ENCODE data around the gene CHRNG.

Gene CHRNG

GRCh38 chr2:232539298-232540231 is at the start of gene CHRNG:
Gene CHRNG (plus strand): TSS chr2:232539692. CDS start chr2:232539748, 56 bp downstream.
- DNase-seq (ENCODE audit: insufficient read length, low spot score) (no peak), FAIRE-seq (no peak)

GRCh38 chr2:232490221-232491138 is 49.0 kb upstream of the CHRNG start:
- DNase-seq (ENCODE audit: insufficient read length, low spot score): no peak
- no peak for FAIRE-seq

- no peak for FAIRE-seq
- no peak for DNase-seq (ENCODE audit: insufficient read length, low spot score)
Observed at GRCh38 chr2:232491139-232491780, 48.2 kb upstream of the CHRNG start.

- DNase-seq (ENCODE audit: insufficient read length, low spot score): no peak
- FAIRE-seq: no peak
Observed at GRCh38 chr2:232492236-232492848, 47.1 kb upstream of the CHRNG start.

GRCh38 chr2:232492963-232493700 is 46.4 kb upstream of the CHRNG start:
- FAIRE-seq (no peak), DNase-seq (ENCODE audit: insufficient read length, low spot score) (no peak)

GRCh38 chr2:232493701-232494474 is 45.6 kb upstream of the CHRNG start:
- no peak for FAIRE-seq
- no peak for DNase-seq (ENCODE audit: insufficient read length, low spot score)

- FAIRE-seq (no peak), DNase-seq (ENCODE audit: insufficient read length, low spot score) (no peak)
Observed at GRCh38 chr2:232494542-232494941, 45.0 kb upstream of the CHRNG start.

- no peak for DNase-seq (ENCODE audit: insufficient read length, low spot score)
- FAIRE-seq: no peak
Observed at GRCh38 chr2:232495292-232495691, 44.2 kb upstream of the CHRNG start.

GRCh38 chr2:232496501-232497270 is 42.8 kb upstream of the CHRNG start:
- FAIRE-seq: no peak

GRCh38 chr2:232497348-232497747 is 42.1 kb upstream of the CHRNG start:
- DNase-seq (ENCODE audit: insufficient read length, low spot score) (no peak), FAIRE-seq (no peak)

More at GRCh38 chr2:232496501-232497270, 42.8 kb upstream of the CHRNG start:
- no peak for DNase-seq (ENCODE audit: insufficient read length, low spot score)

GRCh38 chr2:232498452-232498851 is 41.0 kb upstream of the CHRNG start:
- FAIRE-seq: peak; percentile 68

GRCh38 chr2:232501331-232501771 is 38.1 kb upstream of the CHRNG start:
- DNase-seq (ENCODE audit: insufficient read length, low spot score): no peak

More at GRCh38 chr2:232498452-232498851, 41.0 kb upstream of the CHRNG start:
- no peak for DNase-seq (ENCODE audit: insufficient read length, low spot score)

GRCh38 chr2:232501794-232502390 is 37.6 kb upstream of the CHRNG start:
- no peak for FAIRE-seq
- no peak for DNase-seq (ENCODE audit: insufficient read length, low spot score)

More at GRCh38 chr2:232501331-232501771, 38.1 kb upstream of the CHRNG start:
- no peak for FAIRE-seq

- FAIRE-seq: no peak
- no peak for DNase-seq (ENCODE audit: insufficient read length, low spot score)
Observed at GRCh38 chr2:232502511-232502910, 37.0 kb upstream of the CHRNG start.

GRCh38 chr2:232502911-232503808 is 36.3 kb upstream of the CHRNG start:
- no peak for DNase-seq (ENCODE audit: insufficient read length, low spot score)
- FAIRE-seq: no peak

- FAIRE-seq (no peak), DNase-seq (ENCODE audit: insufficient read length, low spot score) (no peak)
Observed at GRCh38 chr2:232503809-232504323, 35.6 kb upstream of the CHRNG start.

Data from HTR-8/SVneo (cell line).